Keratinocyte (primary cell): Measurements from ENCODE around the gene PCK1. TPM values are rescaled to one million over a fixed set of nuclear protein-coding genes. Genes with fewer than 3 reads are reported as not detected.

Source experiments
- DNase-seq: peaks from one replicate; pipeline ENCODE4 v3.0.0-alpha.2; 2011; ENCODE audit warnings: low read depth, missing footprints, low spot score
- FAIRE-seq: peaks from 2 replicates; lab custom pipeline; 2011; peaks lifted over from hg19 to GRCh38; lab: Jason Lieb, UNC
- H2AFZ ChIP-seq: 2 replicates; pipeline ENCODE4 v1.6.0; 2012; ENCODE audit warnings: low read length, control low read depth, inconsistent platforms; ENCODE audit not compliant: control insufficient read depth
- H3K27ac ChIP-seq: 2 replicates; pipeline ENCODE4 v1.5.1; 2011; ENCODE audit warnings: low read length; ENCODE audit not compliant: control insufficient read depth, insufficient read depth
- H3K27me3 ChIP-seq: 3 replicates; pipeline ENCODE4 v1.6.0; 2011; ENCODE audit warnings: low read length; ENCODE audit not compliant: control insufficient read depth, insufficient read depth; ENCODE audit errors: extremely low read depth
- H3K36me3 ChIP-seq, 2 experiments: 2 replicates in 1 of 2; 3 replicates in 1 of 2; pipeline ENCODE4 v1.5.1; 2011; ENCODE audit warnings: low read length in 2 of 2, mild to moderate bottlenecking in 1 of 2; ENCODE audit not compliant: control insufficient read depth in 2 of 2, insufficient read depth in 2 of 2; ENCODE audit errors: extremely low read depth in 1 of 2
- H3K4me1 ChIP-seq: 3 replicates; pipeline ENCODE4 v1.5.1; 2011; ENCODE audit warnings: low read length; ENCODE audit not compliant: control insufficient read depth, insufficient read depth; ENCODE audit errors: extremely low read depth
- H3K4me2 ChIP-seq: 3 replicates; pipeline ENCODE4 v1.6.0; 2011; ENCODE audit warnings: low read depth, low read length; ENCODE audit not compliant: control insufficient read depth, insufficient read depth; ENCODE audit errors: extremely low read depth
- H3K4me3 ChIP-seq, 3 experiments: fragments of 200-600 bp in 1 of 3; sonication (generic) in 1 of 3; 2 replicates in 2 of 3; 3 replicates in 1 of 3; pipeline ENCODE4 v1.5.1; 2011 to 2016; ENCODE audit warnings: low read length in 3 of 3, mild to moderate bottlenecking in 3 of 3, control low read depth in 2 of 3, inconsistent platforms in 1 of 3, low read depth in 1 of 3, mixed read lengths in 1 of 3, mixed run types in 1 of 3, moderate library complexity in 1 of 3; ENCODE audit not compliant: control insufficient read depth in 2 of 3, insufficient read depth in 2 of 3; ENCODE audit errors: extremely low read depth in 1 of 3
- H3K79me2 ChIP-seq: 2 replicates; pipeline ENCODE4 v1.6.0; 2012; ENCODE audit warnings: low read length; ENCODE audit not compliant: control insufficient read depth, insufficient read depth
- H3K9ac ChIP-seq: 3 replicates; pipeline ENCODE4 v1.6.0; 2011; ENCODE audit warnings: low read length; ENCODE audit not compliant: control insufficient read depth, insufficient read depth; ENCODE audit errors: extremely low read depth
- H3K9me1 ChIP-seq: 3 replicates; pipeline ENCODE4 v1.6.0; 2011; ENCODE audit warnings: low read length; ENCODE audit not compliant: control insufficient read depth, insufficient read depth; ENCODE audit errors: extremely low read depth
- H3K9me3 ChIP-seq: 2 replicates; pipeline ENCODE4 v1.5.1; 2012; ENCODE audit warnings: low read depth, low read length; ENCODE audit not compliant: control insufficient read depth
- H4K20me1 ChIP-seq: 3 replicates; pipeline ENCODE4 v1.6.0; 2011; ENCODE audit warnings: low read length; ENCODE audit not compliant: control insufficient read depth, insufficient read depth; ENCODE audit errors: extremely low read depth
- EZH2 ChIP-seq: IDR thresholded peaks from one replicate; pipeline ENCODE4 v1.6.1; 2012; ENCODE audit warnings: inconsistent platforms, mild to moderate bottlenecking, low read length, moderate library complexity
- dilution Hi-C: fragments of 300-500 bp; cut with MboI; formaldehyde crosslinking; loops from one replicate; pipeline ENCODE4 v1.7.0; 2020; ENCODE audit warnings: low sequenced_read_pairs; ENCODE audit not compliant: extremely low pct_ligation_motif_present
- polyA plus RNA-seq, 5 experiments: library from polyadenylated mRNA; depleted of rRNA in 3 of 5; stranded (reverse) in 3 of 5; stranded (forward) in 1 of 5; unstranded in 1 of 5; fragments of >200 nt; gene quantifications; 1 replicate in 1 of 5; 2 replicates in 3 of 5; 3 replicates in 1 of 5; pipeline versions ENCODE4 v1.2.1 to v1.2.3, GENCODE V29; 2011 to 2012; ENCODE audit warnings: missing spikeins in 2 of 5, low read depth in 1 of 5, low replicate concordance in 1 of 5
- TF ChIP-seq, protein P1 (sequence below), 3 experiments: IDR thresholded peaks in 1 of 3; conservative IDR thresholded peaks in 1 of 3; optimal IDR thresholded peaks in 1 of 3; 2 replicates in 2 of 3; 3 replicates in 1 of 3; pipeline versions ENCODE3 to v1.5.1; 2011; ENCODE audit warnings: low read length in 3 of 3, mild to moderate bottlenecking in 3 of 3, moderate library complexity in 2 of 3, control low read depth in 1 of 3, inconsistent platforms in 1 of 3; ENCODE audit not compliant: insufficient read depth in 2 of 3; ENCODE audit errors: extremely low read depth in 1 of 3

The PCK1 gene
- polyA plus RNA-seq, 1 donor (not counting 4 experiments of a cell fraction or from before 2014, with no cell fraction given), result not detected

DNA sequence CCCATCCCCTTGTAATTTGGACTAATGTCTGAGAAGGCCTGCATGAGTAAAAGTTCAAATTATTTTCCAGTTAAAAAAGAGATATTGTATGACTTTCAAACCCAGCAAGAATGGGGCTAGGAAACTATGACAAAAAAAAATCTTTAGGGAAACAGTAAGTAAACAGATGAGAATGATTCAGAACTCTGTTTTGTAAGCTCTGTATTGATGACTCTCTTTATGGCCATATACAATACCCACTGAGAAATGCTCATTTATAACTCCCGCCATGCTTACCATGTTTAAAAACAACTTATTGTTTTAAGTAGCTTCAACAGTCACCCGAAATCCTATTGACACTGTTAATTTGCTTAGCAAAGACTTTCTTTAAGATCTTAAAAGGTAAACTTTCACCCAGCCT lies 17.2 kb upstream of the PCK1 start:
- no peaks in the 10 kb centered on the region for H3K36me3 ChIP-seq
- peaks cover 52% of the 10 kb centered on the region for H3K27me3 ChIP-seq
- H3K9me3 ChIP-seq, result no peaks in the 10 kb centered on the region
- H2AFZ ChIP-seq, result no peak overlapping the region
- H4K20me1 ChIP-seq, result no peaks in the 10 kb centered on the region
- no peaks in the 10 kb centered on the region for H3K9me1 ChIP-seq
- no peak for TF ChIP-seq EZH2
- no peak overlapping the region for H3K27ac ChIP-seq
- H3K79me2 ChIP-seq, result no peaks in the 10 kb centered on the region
- no peak for FAIRE-seq
- H3K4me3 ChIP-seq, result no peak overlapping the region
- no peak for DNase-seq
- no peaks in the 10 kb centered on the region for H3K4me1 ChIP-seq
- no peak overlapping the region for H3K9ac ChIP-seq
- H3K4me2 ChIP-seq, result no peak overlapping the region
- dilution Hi-C loops, result no loop called here

DNA sequence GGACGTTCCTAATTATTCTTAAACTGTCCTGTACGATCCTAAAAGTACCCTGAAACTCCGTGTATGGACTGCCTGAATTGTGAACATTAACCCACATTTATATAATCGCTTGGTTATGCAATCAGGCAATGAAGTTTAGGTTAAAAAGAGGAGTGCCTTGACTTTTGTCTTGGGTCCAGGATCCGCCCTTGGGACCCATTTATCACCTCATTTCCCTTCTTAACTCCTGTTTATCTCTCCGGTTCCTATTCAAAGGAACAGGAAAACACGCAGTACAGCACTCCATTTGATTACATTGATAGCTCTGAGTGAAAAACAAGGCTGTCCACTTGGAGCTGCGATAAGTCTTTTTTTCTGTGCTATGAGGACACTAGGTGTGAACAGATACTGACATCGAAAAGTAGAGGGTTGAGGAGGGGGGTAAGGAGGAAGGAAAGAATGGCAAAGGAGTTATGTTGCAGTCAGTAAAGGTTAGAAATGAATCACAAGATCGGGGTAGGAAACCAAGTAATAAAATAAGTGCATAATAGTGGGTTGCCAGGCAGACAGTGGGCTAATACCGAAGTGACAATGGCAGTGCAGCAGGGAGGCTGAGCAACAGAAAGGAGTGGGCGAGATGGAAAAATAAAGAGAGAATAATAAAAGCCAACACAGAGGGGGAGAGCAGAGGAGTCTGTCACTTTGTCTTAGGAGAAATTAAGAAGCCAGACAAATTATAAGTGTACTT lies 15.9 kb upstream of the PCK1 start:
- FAIRE-seq (no peak), DNase-seq (no peak)
- no peak overlapping the region for H3K4me3 ChIP-seq
- peaks cover 53% of the 10 kb centered on the region for H3K27me3 ChIP-seq
- no peaks in the 10 kb centered on the region for H3K4me1 ChIP-seq
- no peak overlapping the region for H3K4me2 ChIP-seq
- dilution Hi-C loops, result no loop called here
- H4K20me1 ChIP-seq, result no peaks in the 10 kb centered on the region
- H3K9me3 ChIP-seq, result no peaks in the 10 kb centered on the region
- no peaks in the 10 kb centered on the region for H3K79me2 ChIP-seq
- H3K9ac ChIP-seq, result no peak overlapping the region
- H3K36me3 ChIP-seq, result no peaks in the 10 kb centered on the region
- TF ChIP-seq, protein P1, sequence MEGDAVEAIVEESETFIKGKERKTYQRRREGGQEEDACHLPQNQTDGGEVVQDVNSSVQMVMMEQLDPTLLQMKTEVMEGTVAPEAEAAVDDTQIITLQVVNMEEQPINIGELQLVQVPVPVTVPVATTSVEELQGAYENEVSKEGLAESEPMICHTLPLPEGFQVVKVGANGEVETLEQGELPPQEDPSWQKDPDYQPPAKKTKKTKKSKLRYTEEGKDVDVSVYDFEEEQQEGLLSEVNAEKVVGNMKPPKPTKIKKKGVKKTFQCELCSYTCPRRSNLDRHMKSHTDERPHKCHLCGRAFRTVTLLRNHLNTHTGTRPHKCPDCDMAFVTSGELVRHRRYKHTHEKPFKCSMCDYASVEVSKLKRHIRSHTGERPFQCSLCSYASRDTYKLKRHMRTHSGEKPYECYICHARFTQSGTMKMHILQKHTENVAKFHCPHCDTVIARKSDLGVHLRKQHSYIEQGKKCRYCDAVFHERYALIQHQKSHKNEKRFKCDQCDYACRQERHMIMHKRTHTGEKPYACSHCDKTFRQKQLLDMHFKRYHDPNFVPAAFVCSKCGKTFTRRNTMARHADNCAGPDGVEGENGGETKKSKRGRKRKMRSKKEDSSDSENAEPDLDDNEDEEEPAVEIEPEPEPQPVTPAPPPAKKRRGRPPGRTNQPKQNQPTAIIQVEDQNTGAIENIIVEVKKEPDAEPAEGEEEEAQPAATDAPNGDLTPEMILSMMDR (optimal IDR thresholded peaks at IDR 0.05 in 1 of 3, IDR thresholded peaks at IDR 0.05 in 1 of 3, conservative IDR thresholded peaks at IDR 0.05 in 1 of 3; ENCODE audit: extremely low read depth in 1 of 3, insufficient read depth in 2 of 3, low read length in 3 of 3), result no peak
- TF ChIP-seq EZH2, result no peak
- H3K27ac ChIP-seq, result no peak overlapping the region
- H3K9me1 ChIP-seq, result no peaks in the 10 kb centered on the region
- no peak overlapping the region for H2AFZ ChIP-seq
